Medulla oblongata (tissue), 1 donor: ENCODE measurements around the gene CDKN2A.

ENCODE experiments used
- DNase-seq: peaks from one replicate; pipeline ENCODE4 v3.0.0-alpha.2; 2015; ENCODE audit errors: extremely low spot score

CDKN2A gene

DNA sequence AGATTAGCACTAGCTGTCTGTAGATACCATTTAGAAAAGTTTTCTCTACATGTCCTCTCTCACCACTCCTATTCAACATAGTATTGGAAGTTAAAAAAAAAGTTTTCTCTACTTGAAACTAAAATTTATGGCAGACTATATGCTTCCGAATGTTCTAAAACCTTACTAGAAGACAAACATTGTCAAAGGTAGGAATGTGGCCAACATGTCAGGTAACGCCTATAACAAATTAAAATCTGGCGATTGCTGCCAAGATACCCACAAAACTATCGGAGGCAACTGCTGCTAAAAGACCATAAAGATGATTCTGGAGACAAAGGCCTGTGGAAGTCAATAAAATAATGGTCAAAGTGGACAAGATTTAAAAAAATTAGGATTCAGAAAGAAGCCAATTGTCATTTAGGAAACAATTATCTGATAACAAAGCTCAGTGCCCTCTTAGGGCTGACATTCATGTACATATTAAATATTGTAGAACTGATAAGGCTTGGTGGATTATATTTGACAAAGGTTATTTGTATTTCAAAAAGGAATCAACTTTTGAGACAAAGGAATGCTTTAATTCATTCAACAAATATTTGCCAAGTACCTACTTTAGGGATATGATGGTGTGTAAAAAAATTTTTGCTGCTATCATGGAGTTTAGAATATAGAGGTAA is 52.7 kb downstream of the CDKN2A start:
- DNase-seq = no peak

DNA sequence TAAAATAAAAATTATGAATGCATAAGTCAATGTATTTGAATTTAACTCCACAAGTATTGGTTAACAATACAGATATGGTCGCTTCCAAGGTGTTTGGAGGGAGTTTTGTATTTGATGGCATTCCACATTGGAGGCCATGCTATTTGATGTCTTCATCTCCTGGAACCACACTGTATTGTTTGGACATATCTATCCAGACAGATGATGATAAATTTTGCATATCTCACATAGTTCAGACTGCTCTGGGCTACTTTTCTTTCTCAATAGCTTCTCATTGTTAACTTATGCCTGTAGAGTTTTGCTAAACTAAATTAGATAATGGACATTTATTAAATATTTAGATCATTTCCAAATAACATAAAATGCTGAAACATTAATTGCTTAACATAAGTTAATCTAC is 58.0 kb downstream of the CDKN2A start:
- DNase-seq = no peak

DNA sequence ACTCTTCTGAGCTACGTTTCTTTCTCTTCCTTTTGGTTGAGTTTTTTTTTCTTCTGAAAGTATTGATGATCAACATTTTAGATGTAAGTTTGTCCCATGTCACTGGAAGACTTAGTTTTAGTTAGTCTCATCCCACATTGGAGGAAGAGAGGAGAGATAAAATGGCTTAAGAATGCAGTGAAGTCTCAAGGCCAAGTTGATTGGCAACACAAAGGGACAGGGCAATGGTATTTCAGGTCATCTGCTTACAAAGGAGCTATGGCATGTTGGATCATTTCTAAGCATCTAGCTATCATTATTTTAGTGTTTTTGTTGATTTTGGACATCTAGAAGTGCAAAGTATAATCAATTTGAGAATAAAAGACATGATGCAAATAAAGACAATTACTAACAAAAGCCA is 58.6 kb downstream of the CDKN2A start:
- DNase-seq = no peak

DNA sequence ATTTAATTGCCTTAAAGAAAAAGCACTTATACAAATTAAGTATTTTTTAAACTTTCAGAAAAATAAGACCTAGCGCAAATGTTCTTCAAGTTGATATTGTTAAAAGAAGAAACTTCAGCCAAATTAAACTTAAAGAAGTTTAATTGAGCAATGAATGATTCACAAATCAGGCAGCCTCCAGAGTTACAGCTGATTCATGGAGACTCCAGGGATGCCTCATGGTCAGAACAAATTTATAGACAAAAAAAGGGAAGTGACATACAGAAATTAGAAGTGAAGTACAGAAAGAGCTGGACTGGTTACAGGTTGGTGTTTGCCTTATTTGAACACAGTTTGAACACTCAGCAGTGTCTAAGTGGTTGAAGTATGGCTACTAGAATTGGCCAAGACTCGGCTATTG is 60.3 kb downstream of the CDKN2A start:
- no peak for DNase-seq

DNA sequence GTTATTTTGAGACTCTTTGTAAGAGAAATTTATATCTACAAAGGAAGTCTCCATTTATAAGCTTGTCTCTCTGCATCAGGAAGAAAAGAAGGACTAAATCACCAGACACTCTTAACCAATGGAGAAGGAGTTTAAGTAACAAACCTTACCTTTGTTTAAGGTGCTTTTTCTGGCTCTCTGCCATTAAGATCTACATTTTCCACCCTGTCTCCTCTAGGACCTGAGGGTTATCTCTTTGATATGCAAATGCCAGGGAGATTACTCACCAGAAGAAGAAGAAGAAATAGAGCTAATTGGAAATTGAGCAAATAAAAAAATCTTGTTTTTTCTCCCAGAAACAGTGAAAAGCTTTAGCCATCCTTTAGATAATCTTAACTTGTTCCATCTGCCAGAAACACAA is 60.9 kb downstream of the CDKN2A start:
- no peak for DNase-seq

DNA sequence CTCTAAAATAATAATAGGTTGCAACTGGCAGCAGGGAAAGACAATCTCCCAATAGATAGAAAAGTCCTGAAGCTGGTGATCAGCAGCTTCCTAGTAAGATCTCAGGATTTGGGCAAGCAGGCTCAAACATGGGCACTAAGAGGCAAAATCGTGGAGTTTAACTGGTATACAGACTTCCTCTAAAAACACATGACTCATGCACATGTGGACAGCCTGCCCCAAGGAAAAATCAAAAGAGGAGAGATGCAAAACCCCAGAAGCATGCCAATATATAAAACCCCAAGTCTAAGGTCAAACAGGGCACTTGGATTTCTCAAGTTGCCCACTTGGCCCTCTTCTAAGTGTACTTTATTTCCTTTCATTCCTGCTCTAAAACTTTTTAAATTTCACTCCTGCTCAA is 62.8 kb downstream of the CDKN2A start:
- no peak for DNase-seq

DNA sequence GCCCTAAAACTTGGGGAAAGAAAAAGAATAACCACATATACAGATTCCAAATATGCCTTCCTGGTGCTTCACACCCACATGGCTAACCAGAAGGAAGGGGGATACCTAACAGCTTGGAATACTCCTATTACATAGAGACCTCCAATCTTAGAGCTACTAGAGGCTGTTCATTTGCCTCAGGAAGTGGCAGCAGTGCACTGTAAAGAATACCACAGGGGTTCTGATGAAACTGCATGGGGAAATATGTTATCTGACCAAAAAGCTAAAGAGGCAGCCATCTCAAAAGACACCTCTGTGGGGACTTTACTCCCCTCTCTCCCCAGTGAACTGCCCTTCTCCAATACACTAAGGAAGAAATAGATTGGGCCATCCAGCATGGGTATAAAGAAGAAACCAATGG is 66.4 kb downstream of the CDKN2A start:
- no peak for DNase-seq

DNA sequence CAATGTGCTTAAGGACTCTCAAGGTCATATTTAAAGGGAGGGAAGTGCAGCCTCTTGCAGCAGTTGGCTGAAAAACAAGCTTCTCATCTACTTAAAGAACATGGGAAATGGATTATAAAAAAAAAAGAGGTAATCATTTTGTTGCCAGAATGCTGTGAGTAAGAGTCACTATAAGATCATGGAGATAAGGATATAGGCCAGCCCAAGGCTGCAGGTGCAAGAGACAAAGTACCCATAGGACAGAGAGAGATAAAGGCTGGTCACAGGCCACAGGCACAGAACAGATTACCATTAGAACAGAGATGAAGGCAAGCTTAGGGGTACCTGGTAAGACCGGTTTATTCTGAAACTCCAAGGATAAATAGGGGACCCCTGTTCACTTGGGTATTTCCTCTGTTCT is 70.5 kb downstream of the CDKN2A start:
- no peak for DNase-seq

DNA sequence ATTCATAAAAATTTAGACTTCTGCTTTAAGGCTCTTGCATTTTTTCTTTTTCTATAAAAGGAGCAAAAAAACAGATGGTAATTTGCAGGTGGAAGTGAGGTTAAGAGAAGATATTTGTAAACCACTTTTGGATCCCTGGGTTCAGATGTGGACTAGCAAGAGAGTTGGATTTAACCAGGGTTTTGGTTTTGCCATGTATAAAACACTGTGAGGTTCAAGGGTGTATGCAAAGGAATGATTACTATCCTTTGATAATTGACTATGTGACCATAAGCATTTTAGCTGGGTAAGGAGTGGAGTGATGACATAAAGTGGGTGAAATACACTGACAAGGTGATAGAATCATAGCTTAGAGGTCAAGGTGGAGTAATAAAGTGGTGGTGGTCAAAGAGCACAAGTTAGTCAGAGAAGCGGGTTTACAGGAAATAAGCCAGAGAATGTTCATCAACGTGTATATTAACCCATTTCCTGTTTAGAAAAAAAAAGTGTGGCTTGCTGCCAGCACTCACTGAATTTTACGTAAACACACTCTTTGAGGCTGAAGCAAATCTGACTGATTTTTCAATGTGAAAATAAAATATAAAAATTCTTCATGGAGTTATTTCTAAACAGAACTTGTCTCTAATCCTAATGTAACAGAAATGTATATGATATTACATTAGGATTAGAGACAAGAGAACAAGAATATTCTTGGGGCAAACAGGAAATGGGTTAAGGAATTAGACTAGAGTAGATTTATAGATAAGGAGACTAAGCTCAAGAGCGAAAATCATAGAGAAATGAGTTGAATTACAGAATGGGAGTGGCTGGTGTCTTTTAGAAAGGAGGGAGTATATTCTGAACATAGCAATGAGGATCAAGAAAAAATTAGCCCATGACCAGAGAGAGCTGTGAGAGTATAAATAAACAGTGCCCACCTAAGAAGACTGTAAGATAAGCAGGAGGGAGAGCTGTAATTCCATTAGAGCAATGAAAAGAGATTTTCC is 74.5 kb downstream of the CDKN2A start:
- DNase-seq = no peak
